ENCODE data around the gene B3GNT8. TPM values are rescaled to one million over a fixed set of nuclear protein-coding genes. Genes with fewer than 3 reads are reported as not detected.

Gene B3GNT8
- total and polyA plus RNA-seq, 2 donors (not counting 1 experiment from before 2014, with no cell fraction given): 0.27 TPM; not detected in 1

DNA sequence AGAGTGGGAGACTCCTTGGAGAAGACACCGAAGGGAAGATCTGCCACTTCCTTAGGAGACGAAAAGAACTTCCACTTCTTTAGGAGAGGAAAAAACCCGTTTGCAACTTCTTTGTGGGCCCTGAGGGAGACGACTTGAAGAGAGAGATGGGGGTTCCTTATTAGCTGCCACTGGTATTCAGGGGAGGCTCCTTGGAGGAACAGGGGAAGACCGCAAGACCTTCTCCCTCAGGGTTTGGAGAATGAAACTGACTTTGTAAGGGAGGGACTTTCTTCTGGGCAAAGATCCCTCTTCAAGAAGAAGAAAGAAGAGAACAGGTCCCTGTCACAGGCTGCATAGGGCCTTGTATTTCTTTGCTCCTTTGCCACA, 29.1 kb downstream of the B3GNT8 start:
- 3% methylated on average over 4 of the region's 5 CpGs for WGBS (ENCODE audit: insufficient coverage)
- peak overlapping the region; percentile 99 for H3K27ac Mint-ChIP-seq
- H4K20me1 ChIP-seq (ENCODE audit: control insufficient read depth, insufficient read depth, low read length, poor library complexity, severe bottlenecking): peaks cover 10% of the 10 kb centered on the region
- TF ChIP-seq, protein P1, sequence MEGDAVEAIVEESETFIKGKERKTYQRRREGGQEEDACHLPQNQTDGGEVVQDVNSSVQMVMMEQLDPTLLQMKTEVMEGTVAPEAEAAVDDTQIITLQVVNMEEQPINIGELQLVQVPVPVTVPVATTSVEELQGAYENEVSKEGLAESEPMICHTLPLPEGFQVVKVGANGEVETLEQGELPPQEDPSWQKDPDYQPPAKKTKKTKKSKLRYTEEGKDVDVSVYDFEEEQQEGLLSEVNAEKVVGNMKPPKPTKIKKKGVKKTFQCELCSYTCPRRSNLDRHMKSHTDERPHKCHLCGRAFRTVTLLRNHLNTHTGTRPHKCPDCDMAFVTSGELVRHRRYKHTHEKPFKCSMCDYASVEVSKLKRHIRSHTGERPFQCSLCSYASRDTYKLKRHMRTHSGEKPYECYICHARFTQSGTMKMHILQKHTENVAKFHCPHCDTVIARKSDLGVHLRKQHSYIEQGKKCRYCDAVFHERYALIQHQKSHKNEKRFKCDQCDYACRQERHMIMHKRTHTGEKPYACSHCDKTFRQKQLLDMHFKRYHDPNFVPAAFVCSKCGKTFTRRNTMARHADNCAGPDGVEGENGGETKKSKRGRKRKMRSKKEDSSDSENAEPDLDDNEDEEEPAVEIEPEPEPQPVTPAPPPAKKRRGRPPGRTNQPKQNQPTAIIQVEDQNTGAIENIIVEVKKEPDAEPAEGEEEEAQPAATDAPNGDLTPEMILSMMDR (IDR thresholded peaks at IDR 0.05): no peak
- no peak for TF ChIP-seq EZH2 (IDR thresholded peaks at IDR 0.05; ENCODE audit: borderline replicate concordance, insufficient read depth, low read depth, low read length, poor library complexity, severe bottlenecking)
- peaks cover 75% of the 10 kb centered on the region for H3K79me2 ChIP-seq (ENCODE audit: control insufficient read depth, insufficient read depth, low read length)
- H3K4me2 ChIP-seq (replicated peaks; ENCODE audit: low read depth, low read length, poor library complexity, severe bottlenecking): peak overlapping the region; percentile 88
- no peak for DNase-seq
- ATAC-seq (ENCODE audit: low read depth): no peak
- H3K36me3 ChIP-seq (replicated peaks in 1 of 2; ENCODE audit: control extremely low read depth in 1 of 2, control insufficient read depth in 1 of 2, extremely low read depth in 1 of 2, insufficient read depth in 2 of 2, low read length in 1 of 2): peaks cover 0 to 11% of the 10 kb centered on the region in 2 experiments
- peak overlapping the region; percentile 88 for H2AFZ ChIP-seq (ENCODE audit: insufficient read depth, low read depth, low read length, poor library complexity, severe bottlenecking)
- CTCF ChIA-PET: no interaction called here
- H3K9me3 Mint-ChIP-seq (ENCODE audit: insufficient read depth): no peaks in the 10 kb centered on the region
- H3K4me1 ChIP-seq (ENCODE audit: control insufficient read depth in 2 of 2, insufficient read depth in 2 of 2, low read length in 2 of 2): peaks cover 27 to 28% of the 10 kb centered on the region in 2 donors
- no peaks in the 10 kb centered on the region for H3K9me3 ChIP-seq (ENCODE audit: control extremely low read depth in 1 of 3, control insufficient read depth in 2 of 3, insufficient read depth in 1 of 3, low read length in 2 of 3)
- intact Hi-C loops (cut with micrococcal nuclease): loop anchor here (5.0 kb wide), 1 partner anchor 681 kb away; the partner anchor contains the start of genes COQ8B and ITPKC
- no peaks in the 10 kb centered on the region for H3K27me3 Mint-ChIP-seq
- peaks cover 45% of the 10 kb centered on the region for H3K4me1 Mint-ChIP-seq
- H3K4me3 ChIP-seq (ENCODE audit: control extremely low read depth in 1 of 5, extremely low read depth in 1 of 5, insufficient read depth in 1 of 5, low read depth in 2 of 5, low read length in 4 of 5): peak overlapping the region; percentile 84 to 100 (median 90)
- H3K4me3 Mint-ChIP-seq: peak overlapping the region; percentile 96
- H3K27me3 ChIP-seq (replicated peaks in 1 of 4; ENCODE audit: control extremely low read depth in 1 of 4, control insufficient read depth in 3 of 4, insufficient read depth in 4 of 4, low read length in 3 of 4): no peaks in the 10 kb centered on the region
- H3K27ac ChIP-seq (ENCODE audit: low read length in 2 of 2): peak overlapping the region; percentile 94 to 96
- POLR2A ChIA-PET: interaction anchor here (0.5 to 0.8 kb wide), 3 partner anchors 34 to 194 kb away, joined by 3 to 6 read pairs (median 5); partner anchors contain the start of gene B9D2
- peak overlapping the region; percentile 86 for H3K9ac ChIP-seq (ENCODE audit: low read length)
